ENCODE data around the gene SETD6. TPM values are rescaled to one million over a fixed set of nuclear protein-coding genes. Genes with fewer than 3 reads are reported as not detected.

The SETD6 gene
- total RNA-seq, 4 donors from 2014 or later: 14.6 to 38.2 (median 19.5) TPM

GRCh38 chr16:58494981-58495520, 20.3 kb upstream of the SETD6 start:
- TF ChIP-seq, protein P1, sequence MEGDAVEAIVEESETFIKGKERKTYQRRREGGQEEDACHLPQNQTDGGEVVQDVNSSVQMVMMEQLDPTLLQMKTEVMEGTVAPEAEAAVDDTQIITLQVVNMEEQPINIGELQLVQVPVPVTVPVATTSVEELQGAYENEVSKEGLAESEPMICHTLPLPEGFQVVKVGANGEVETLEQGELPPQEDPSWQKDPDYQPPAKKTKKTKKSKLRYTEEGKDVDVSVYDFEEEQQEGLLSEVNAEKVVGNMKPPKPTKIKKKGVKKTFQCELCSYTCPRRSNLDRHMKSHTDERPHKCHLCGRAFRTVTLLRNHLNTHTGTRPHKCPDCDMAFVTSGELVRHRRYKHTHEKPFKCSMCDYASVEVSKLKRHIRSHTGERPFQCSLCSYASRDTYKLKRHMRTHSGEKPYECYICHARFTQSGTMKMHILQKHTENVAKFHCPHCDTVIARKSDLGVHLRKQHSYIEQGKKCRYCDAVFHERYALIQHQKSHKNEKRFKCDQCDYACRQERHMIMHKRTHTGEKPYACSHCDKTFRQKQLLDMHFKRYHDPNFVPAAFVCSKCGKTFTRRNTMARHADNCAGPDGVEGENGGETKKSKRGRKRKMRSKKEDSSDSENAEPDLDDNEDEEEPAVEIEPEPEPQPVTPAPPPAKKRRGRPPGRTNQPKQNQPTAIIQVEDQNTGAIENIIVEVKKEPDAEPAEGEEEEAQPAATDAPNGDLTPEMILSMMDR (IDR thresholded peaks at IDR 0.05; ENCODE audit: low read depth): no peak

DNA sequence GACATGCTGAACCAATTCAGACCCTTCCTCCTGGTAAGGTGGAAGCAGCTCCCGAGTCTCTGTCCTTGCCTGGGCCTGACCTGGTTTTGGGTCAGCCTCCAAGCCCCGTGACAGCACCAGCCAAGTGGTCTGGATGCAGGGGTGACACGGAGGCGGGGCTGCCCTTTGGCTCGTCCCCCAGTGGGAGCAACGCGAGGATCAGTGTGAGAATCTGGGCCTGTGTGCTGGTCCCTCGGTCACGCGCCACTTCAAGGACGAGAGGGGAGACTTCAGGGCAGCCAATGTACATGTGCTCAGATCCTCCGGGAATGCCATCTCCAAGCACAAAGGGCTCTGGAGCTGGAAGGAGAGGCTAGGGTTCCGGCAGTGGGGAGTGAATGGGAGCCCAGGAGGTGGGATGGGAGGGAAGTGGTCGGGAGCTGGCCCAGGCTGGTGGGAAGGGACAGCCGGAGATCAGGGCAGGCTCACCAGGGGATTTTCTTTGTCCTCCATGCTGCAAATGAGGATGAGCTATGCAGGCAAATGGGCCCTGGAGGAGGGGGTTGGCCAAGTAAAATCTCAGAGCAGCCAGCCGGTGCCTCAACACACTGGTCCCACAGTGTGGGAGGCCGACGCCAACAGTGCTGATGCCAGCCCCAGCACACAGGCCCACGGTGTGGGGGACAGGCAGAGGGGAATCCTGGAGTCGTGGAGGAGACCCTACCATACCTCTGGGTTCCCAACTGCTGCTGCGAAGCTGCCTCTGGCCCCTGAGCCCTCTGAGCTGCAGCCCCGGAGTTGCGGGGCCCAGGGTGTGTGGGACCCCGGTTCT, 19.6 kb upstream of the SETD6 start:
- TF ChIP-seq, protein P1 (IDR thresholded peaks at IDR 0.05; ENCODE audit: low read depth): no peak

GRCh38 chr16:58497468-58497867, 17.8 kb upstream of the SETD6 start:
- TF ChIP-seq, protein P1 (IDR thresholded peaks at IDR 0.05; ENCODE audit: low read depth): no peak

DNA sequence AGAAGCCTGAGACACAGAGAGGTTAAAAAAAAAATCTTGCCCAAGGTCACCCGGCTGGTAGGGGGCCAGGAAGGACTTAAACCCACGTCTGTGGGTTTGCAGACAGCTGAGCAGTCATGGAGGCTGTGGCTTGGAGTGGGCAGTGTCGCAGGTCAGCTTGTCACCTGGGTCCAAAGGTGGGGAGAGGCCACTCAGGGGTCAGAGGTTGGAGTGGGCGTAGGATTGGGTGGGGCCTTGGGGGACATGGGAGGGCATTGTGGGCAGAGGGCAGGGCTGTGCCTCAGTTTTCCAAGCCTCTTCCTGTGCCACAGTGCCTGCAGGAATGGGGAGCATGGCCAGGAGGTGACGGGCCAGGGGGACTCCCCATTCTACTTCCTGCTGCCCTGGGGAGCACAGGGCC, 17.4 kb upstream of the SETD6 start:
- TF ChIP-seq, protein P1 (IDR thresholded peaks at IDR 0.05; ENCODE audit: low read depth): no peak

DNA sequence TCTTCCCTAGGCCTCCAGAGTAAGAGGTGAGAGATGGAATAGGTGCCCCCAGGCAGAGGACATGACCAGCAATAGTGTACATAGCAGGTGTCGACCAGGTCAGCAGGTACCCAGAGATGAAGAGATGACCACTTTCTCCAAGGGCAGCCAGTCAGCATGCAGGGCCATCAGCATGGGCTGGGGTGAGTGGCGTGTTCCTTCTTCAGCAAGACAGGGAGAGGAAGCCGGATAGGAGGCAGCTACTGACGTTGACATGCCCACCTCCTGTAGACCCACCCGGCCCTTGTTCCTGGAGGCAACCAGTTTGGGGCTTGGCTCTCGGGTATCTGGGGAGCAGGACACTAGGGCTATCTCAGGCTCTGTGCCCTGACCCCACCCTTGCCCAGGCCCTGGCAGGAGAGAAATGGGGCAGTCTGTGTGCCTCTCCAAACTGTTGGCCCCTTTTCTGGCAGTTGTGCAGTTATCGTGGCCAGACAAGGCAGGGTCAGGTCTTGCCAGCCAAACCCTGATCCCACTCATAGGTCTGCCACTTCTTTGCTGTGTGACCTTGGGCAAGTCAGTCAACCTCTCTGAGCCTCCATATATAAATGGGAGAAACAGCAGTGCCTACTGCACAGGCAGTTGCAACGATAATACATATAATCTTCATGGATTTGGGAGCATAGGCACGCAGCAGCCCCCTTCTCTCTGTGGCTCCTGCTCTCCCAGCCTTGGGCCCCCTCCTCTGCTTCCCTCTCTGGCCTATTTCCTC, 16.8 kb upstream of the SETD6 start:
- TF ChIP-seq, protein P1 (IDR thresholded peaks at IDR 0.05; ENCODE audit: low read depth): no peak

DNA sequence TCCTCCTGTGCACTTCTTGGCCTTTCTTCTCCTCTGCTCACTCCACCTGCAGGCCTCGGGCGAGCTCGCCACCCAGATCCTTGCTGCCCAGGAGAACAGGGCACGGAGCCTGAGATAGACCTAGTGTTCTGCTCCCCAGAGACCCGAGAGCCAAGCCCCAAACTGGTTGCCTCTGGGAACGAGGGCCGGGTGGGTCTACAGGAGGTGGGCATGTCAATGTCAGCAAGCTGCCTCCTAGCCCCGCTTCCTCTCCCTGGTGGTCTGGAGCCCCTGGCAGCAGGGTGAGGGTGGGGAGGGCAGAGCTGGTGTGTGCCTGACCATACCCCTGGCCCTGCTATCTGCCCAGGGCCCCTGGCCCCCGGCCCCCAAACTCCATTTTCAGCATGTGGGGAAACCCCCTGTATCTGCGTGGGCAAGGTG, 16.2 kb upstream of the SETD6 start:
- TF ChIP-seq, protein P1 (IDR thresholded peaks at IDR 0.05; ENCODE audit: low read depth): no peak

Data from subcutaneous adipose tissue (tissue), 4 donors.